ENCODE results near the gene CFAP61.
"Not testable (repeated sequence)": the region's sequence is repeated elsewhere in the genome, so short reads cannot be mapped to it uniquely, and the experiment has no call there.

Gene CFAP61

GRCh38 chr20:20340443-20340842 is 288.1 kb downstream of the CFAP61 start:
- DNase-seq: no peak

GRCh38 chr20:20341371-20341770 is 289.0 kb downstream of the CFAP61 start:
- DNase-seq: no peak

GRCh38 chr20:20342066-20342465 is 289.7 kb downstream of the CFAP61 start:
- DNase-seq: no peak

GRCh38 chr20:20343932-20344331 is 291.6 kb downstream of the CFAP61 start:
- no peak for DNase-seq

- no peak for DNase-seq
These were observed 292.1 kb downstream of the CFAP61 start for GRCh38 chr20:20344476-20344875.

- no peak for DNase-seq
These were observed 301.2 kb downstream of the CFAP61 start for GRCh38 chr20:20353576-20353975.

GRCh38 chr20:20355503-20355902 is 303.2 kb downstream of the CFAP61 start:
- DNase-seq: not testable (repeated sequence)

- no peak for DNase-seq
These were observed 306.5 kb downstream of the CFAP61 start for GRCh38 chr20:20358801-20359200.

GRCh38 chr20:20359628-20360027 is 307.3 kb downstream of the CFAP61 start:
- no peak for DNase-seq

- DNase-seq: no peak
These were observed 308.1 kb downstream of the CFAP61 start for GRCh38 chr20:20360464-20360863.

- DNase-seq: no peak
These were observed 310.6 kb downstream of the CFAP61 start for GRCh38 chr20:20362774-20363433.

- DNase-seq: no peak
These were observed 311.1 kb downstream of the CFAP61 start for GRCh38 chr20:20363434-20363798.

- no peak for DNase-seq
These were observed 311.7 kb downstream of the CFAP61 start for GRCh38 chr20:20363799-20364592.

- no peak for DNase-seq
These were observed 312.5 kb downstream of the CFAP61 start for GRCh38 chr20:20364593-20365479.

- no peak for DNase-seq
These were observed 313.3 kb downstream of the CFAP61 start for GRCh38 chr20:20365480-20366161.

- DNase-seq: no peak
These were observed 314.2 kb downstream of the CFAP61 start for GRCh38 chr20:20366551-20366875.

- DNase-seq: no peak
These were observed 314.7 kb downstream of the CFAP61 start for GRCh38 chr20:20366876-20367574.

- no peak for DNase-seq
These were observed 315.5 kb downstream of the CFAP61 start, which contains the start of gene INSM1 for GRCh38 chr20:20367575-20368417. Gene INSM1 (plus strand): TSS chr20:20368104. CDS start chr20:20368268, 164 bp downstream.

- no peak for DNase-seq
These were observed 316.3 kb downstream of the CFAP61 start for GRCh38 chr20:20368418-20369249.

Measured in GOT3 (cell line).